OCI-LY7 (cell line): ENCODE data around the gene TNFSF15. TPM values are rescaled to one million over a fixed set of nuclear protein-coding genes. Genes with fewer than 3 reads are reported as not detected.

Source experiments
- BruUV-seq: library from RNA; stranded (reverse); fragments of 400-500 nt; replicated peaks from 2 replicates; lab custom pipeline; 2021; lab: Mats Ljungman, UMichigan
- CTCF ChIA-PET: fragments of 300-600 bp; sonication (Branson Sonifier 250); formaldehyde crosslinking; loops from one replicate; lab custom pipeline; 2022; ENCODE audit warnings: antibody characterized with exemption; ENCODE audit not compliant: unreplicated experiment; lab: Charles Lee
- POLR2A ChIA-PET: fragments of 300-600 bp; sonication (Branson Sonifier 250); formaldehyde crosslinking; loops from one replicate; lab custom pipeline; 2022; ENCODE audit warnings: antibody characterized with exemption; lab: Charles Lee
- DNase-seq: peaks from one replicate; pipeline ENCODE4 v3.0.0-alpha.2; 2015; ENCODE audit warnings: low spot score
- H2AFZ ChIP-seq: fragments of 200-600 bp; sonication (generic), shearing (Covaris generic); 2 replicates; pipeline ENCODE4 v1.6.1; 2014; ENCODE audit warnings: mild to moderate bottlenecking, antibody characterized with exemption, low read length, moderate library complexity
- H3K27ac ChIP-seq: fragments of 200-600 bp; sonication (generic); 2 replicates; pipeline ENCODE4 v1.5.1; 2014; ENCODE audit warnings: mixed run types, low read depth, mild to moderate bottlenecking, moderate library complexity, low read length, inconsistent platforms; ENCODE audit not compliant: poor library complexity, severe bottlenecking
- H3K36me3 ChIP-seq: fragments of 200-600 bp; sonication (generic); 2 replicates; pipeline ENCODE4 v1.6.1; 2014; ENCODE audit warnings: mild to moderate bottlenecking, antibody characterized with exemption, low read length, moderate library complexity, mixed read lengths; ENCODE audit not compliant: insufficient read depth
- H3K4me1 ChIP-seq: fragments of 200-600 bp; sonication (generic); 2 replicates; pipeline ENCODE4 v1.5.1; 2014; ENCODE audit warnings: mild to moderate bottlenecking, low read length; ENCODE audit not compliant: insufficient read depth, poor library complexity, severe bottlenecking
- H3K4me2 ChIP-seq: fragments of 200-600 bp; sonication (generic); 2 replicates; pipeline ENCODE4 v1.6.1; 2014; ENCODE audit warnings: mild to moderate bottlenecking, low read length
- H3K4me3 ChIP-seq: fragments of 200-600 bp; sonication (generic); 2 replicates; pipeline ENCODE4 v1.5.1; 2014; ENCODE audit warnings: mild to moderate bottlenecking, low read depth, low read length; ENCODE audit not compliant: poor library complexity, severe bottlenecking
- H3K79me2 ChIP-seq: fragments of 200-600 bp; sonication (generic); 2 replicates; pipeline ENCODE4 v1.6.1; 2016; ENCODE audit warnings: low read depth, mild to moderate bottlenecking, low read length, moderate library complexity, mixed read lengths; ENCODE audit not compliant: insufficient read depth
- H3K9me2 ChIP-seq: fragments of 200-600 bp; sonication (generic); 2 replicates; pipeline ENCODE4 v1.6.1; 2016; ENCODE audit warnings: mild to moderate bottlenecking, low read length, mixed read lengths; ENCODE audit not compliant: insufficient read depth
- H3K9me3 ChIP-seq: fragments of 200-600 bp; sonication (generic); 2 replicates; pipeline ENCODE4 v1.6.1; 2014; ENCODE audit warnings: mild to moderate bottlenecking, mixed run types, low read length, mixed read lengths
- H4K20me1 ChIP-seq: fragments of 200-600 bp; sonication (generic); 2 replicates; pipeline ENCODE4 v1.6.1; 2014; ENCODE audit warnings: mild to moderate bottlenecking, antibody characterized with exemption, low read length, moderate library complexity, mixed read lengths; ENCODE audit not compliant: insufficient read depth
- CTCF ChIP-seq: fragments of 200-600 bp; sonication (generic); conservative IDR thresholded peaks from 2 replicates; pipeline ENCODE4 v1.5.1; 2014; ENCODE audit warnings: mild to moderate bottlenecking, antibody characterized with exemption, low read length, moderate library complexity, mixed read lengths
- EZH2phosphoT487 ChIP-seq: fragments of 200-600 bp; sonication (generic); IDR thresholded peaks from 2 replicates; pipeline ENCODE4 v1.6.1; 2018; ENCODE audit warnings: low read depth, borderline replicate concordance, mild to moderate bottlenecking, mixed run types, antibody characterized with exemption, low read length, moderate library complexity, mixed read lengths
- intact Hi-C: fragments of 100-400 bp; cut with micrococcal nuclease; formaldehyde crosslinking; loops from one replicate; pipeline ENCODE4 v1.10.0; 2022; ENCODE audit not compliant: unreplicated experiment
- total RNA-seq, 2 experiments: library from RNA; depleted of rRNA in 1 of 2; stranded (reverse); fragments of >200 nt in 1 of 2; shearing (Covaris generic) in 1 of 2; gene quantifications; 2 replicates each; pipeline ENCODE4 v1.2.3, GENCODE V29; 2014 to 2022

The TNFSF15 gene
- total RNA-seq, 2 experiments from 2014 or later, result 0.23 TPM; not detected in 1

- ChIA-PET CTCF (no interaction called here), POLR2A (interaction anchor here (0.6 to 1.5 kb wide), 3 partner anchors 18 to 43 kb away, joined by 3 to 4 read pairs (median 4); no protein-coding TSS in a partner anchor)
- no peak overlapping the region for H3K27ac ChIP-seq
- H3K79me2 ChIP-seq, result no peaks in the 10 kb centered on the region
- no peak overlapping the region for H3K4me3 ChIP-seq
- H2AFZ ChIP-seq, result no peak overlapping the region
- H3K4me1 ChIP-seq, result peaks cover 13% of the 10 kb centered on the region
- TF ChIP-seq CTCF (no peak), EZH2phosphoT487 (no peak)
- DNase-seq, result no peak
- no peaks in the 10 kb centered on the region for H3K9me3 ChIP-seq
- no TSS peak for BruUV-seq
- H3K4me2 ChIP-seq, result no peak overlapping the region
- intact Hi-C loops, result no loop called here
- H4K20me1 ChIP-seq, result no peaks in the 10 kb centered on the region
- no peaks in the 10 kb centered on the region for H3K9me2 ChIP-seq
- H3K36me3 ChIP-seq, result no peaks in the 10 kb centered on the region
Observed at GRCh38 chr9:114775981-114776380, 29.9 kb downstream of the TNFSF15 start.

- no peak overlapping the region for H3K4me3 ChIP-seq
- H3K4me2 ChIP-seq, result peak overlapping the region; percentile 43
- H3K9me3 ChIP-seq, result no peaks in the 10 kb centered on the region
- no peaks in the 10 kb centered on the region for H3K79me2 ChIP-seq
- no peaks in the 10 kb centered on the region for H3K9me2 ChIP-seq
- ChIA-PET POLR2A (interaction anchor here (0.6 to 1.3 kb wide), 2 partner anchors 10 to 627 kb away, joined by 3 to 4 read pairs; no protein-coding TSS in a partner anchor), CTCF (no interaction called here)
- no TSS peak for BruUV-seq
- no peak overlapping the region for H3K27ac ChIP-seq
- no peaks in the 10 kb centered on the region for H3K36me3 ChIP-seq
- no peak overlapping the region for H2AFZ ChIP-seq
- H3K4me1 ChIP-seq, result peaks cover 13% of the 10 kb centered on the region
- TF ChIP-seq EZH2phosphoT487 (no peak), CTCF (no peak)
- intact Hi-C loops, result no loop called here
- H4K20me1 ChIP-seq, result no peaks in the 10 kb centered on the region
- DNase-seq, result no peak
Observed at GRCh38 chr9:114775121-114775520, 30.7 kb downstream of the TNFSF15 start.

- DNase-seq, result peak; percentile 53
- Histone ChIP-seq H3K4me3 (no peak overlapping the region), H3K9me3 (no peaks in the 10 kb centered on the region), H4K20me1 (no peaks in the 10 kb centered on the region), H2AFZ (peak overlapping the region; percentile 57; the same call in 1 of the 2 replicates), H3K79me2 (no peaks in the 10 kb centered on the region), H3K4me1 (peaks cover 13% of the 10 kb centered on the region), H3K36me3 (no peaks in the 10 kb centered on the region), H3K27ac (no peak overlapping the region), H3K9me2 (no peaks in the 10 kb centered on the region), H3K4me2 (peak overlapping the region; percentile 43)
- TF ChIP-seq EZH2phosphoT487, result no peak
- TF ChIP-seq CTCF, result no peak
- POLR2A ChIA-PET, result interaction anchor here (0.6 to 1.3 kb wide), 4 partner anchors 11 to 1307 kb away, joined by 3 to 4 read pairs (median 3); no protein-coding TSS in a partner anchor
- CTCF ChIA-PET, result no interaction called here
- BruUV-seq, result no TSS peak
- intact Hi-C loops, result no loop called here
Observed at GRCh38 chr9:114774524-114774923, 31.3 kb downstream of the TNFSF15 start.
